Type B pancreatic cell (in vitro differentiated cells): ENCODE measurements around the gene CLTCL1. TPM values are rescaled to one million over a fixed set of nuclear protein-coding genes. Genes with fewer than 3 reads are reported as not detected.

Source experiments
- DNase-seq: peaks from one replicate; pipeline ENCODE4 v3.0.0; 2021; ENCODE audit warnings: mixed read lengths; ENCODE audit not compliant: unreplicated experiment; ENCODE audit errors: extremely low spot score
- H3K27ac Mint-ChIP-seq: 2 replicates; pipeline ENCODE4 v1.8.0; 2021; ENCODE audit warnings: mild to moderate bottlenecking, mixed read lengths
- H3K27me3 Mint-ChIP-seq: 2 replicates; pipeline ENCODE4 v1.8.0; 2021; ENCODE audit warnings: mixed read lengths
- H3K36me3 Mint-ChIP-seq: 2 replicates; pipeline ENCODE4 v1.8.0; 2021; ENCODE audit warnings: mixed read lengths
- H3K4me1 Mint-ChIP-seq: one replicate; pipeline ENCODE4 v1.8.0; 2021; ENCODE audit warnings: mixed read lengths; ENCODE audit not compliant: unreplicated experiment
- H3K4me3 Mint-ChIP-seq: 2 replicates; pipeline ENCODE4 v1.8.0; 2021; ENCODE audit warnings: mild to moderate bottlenecking, mixed read lengths
- H3K9me3 Mint-ChIP-seq: 2 replicates; pipeline ENCODE4 v1.8.0; 2021; ENCODE audit warnings: mixed read lengths
- CTCF ChIP-seq: fragments of 200-600 bp; sonication (generic); conservative IDR thresholded peaks from 2 replicates; pipeline ENCODE4 v1.5.0; 2021; ENCODE audit warnings: antibody characterized with exemption, mild to moderate bottlenecking
- total RNA-seq: library from RNA; stranded (reverse); gene quantifications from 2 replicates; pipeline ENCODE4 v1.2.1, GENCODE V29; 2021; ENCODE audit warnings: low replicate concordance

The CLTCL1 gene
- total RNA-seq, 1 donor from 2014 or later = 11.6 TPM

- no peaks in the 10 kb centered on the region for H3K27me3 Mint-ChIP-seq
- H3K36me3 Mint-ChIP-seq = peaks cover 3% of the 10 kb centered on the region
Measured at GRCh38 chr22:19225560-19225959, 66.0 kb downstream of the CLTCL1 start.

DNA sequence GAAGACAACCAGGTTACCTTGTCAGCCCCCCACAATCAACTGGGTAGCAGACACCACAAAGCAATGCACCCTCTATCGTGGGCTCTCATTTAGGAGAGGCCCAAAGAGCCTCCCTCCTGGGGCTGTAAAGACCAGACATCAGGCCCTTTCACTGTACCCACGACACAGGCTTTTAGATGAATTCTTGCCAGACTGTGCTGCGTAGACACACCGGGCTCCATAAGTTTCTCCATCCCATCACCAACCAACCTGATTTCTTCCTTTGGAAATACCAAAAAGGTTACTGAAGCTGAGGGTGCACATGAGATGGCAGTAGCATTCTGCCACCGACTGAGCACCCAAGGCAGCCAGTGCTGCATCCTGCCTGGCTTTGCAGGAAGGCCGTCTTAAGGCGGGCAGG is 66.5 kb downstream of the CLTCL1 start:
- peaks cover 3% of the 10 kb centered on the region for H3K36me3 Mint-ChIP-seq
- no peak overlapping the region for H3K4me3 Mint-ChIP-seq
- H3K27ac Mint-ChIP-seq = no peak overlapping the region
- no peaks in the 10 kb centered on the region for H3K27me3 Mint-ChIP-seq
- TF ChIP-seq CTCF = no peak
- H3K9me3 Mint-ChIP-seq = no peaks in the 10 kb centered on the region
- DNase-seq = no peak
- H3K4me1 Mint-ChIP-seq = no peaks in the 10 kb centered on the region

More at GRCh38 chr22:19225560-19225959, 66.0 kb downstream of the CLTCL1 start:
- Mint-ChIP-seq H3K4me3 (no peak overlapping the region), H3K4me1 (no peaks in the 10 kb centered on the region), H3K27ac (no peak overlapping the region), H3K9me3 (no peaks in the 10 kb centered on the region)
- no peak for TF ChIP-seq CTCF
- no peak for DNase-seq

- TF ChIP-seq CTCF = no peak
Measured at GRCh38 chr22:19224557-19224956, 67.0 kb downstream of the CLTCL1 start.

DNA sequence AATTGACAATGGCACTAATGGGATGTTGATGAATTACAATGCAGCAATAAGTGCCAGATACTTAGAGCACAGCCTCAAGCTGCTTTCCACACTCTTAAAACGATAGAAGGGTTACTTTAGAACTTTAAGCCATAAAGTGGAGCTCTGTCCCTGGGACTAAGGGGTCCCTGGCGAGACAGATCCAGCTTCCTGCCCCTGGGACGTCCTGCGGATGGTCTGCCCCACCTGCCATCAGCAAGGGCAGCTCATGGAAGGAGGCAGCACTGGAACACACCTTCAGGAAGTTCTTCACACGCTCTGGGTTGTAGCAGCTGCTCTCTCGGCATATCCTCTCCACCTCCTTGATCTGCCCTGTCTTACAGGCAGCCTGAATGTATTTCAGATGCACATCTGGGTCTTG is 67.9 kb downstream of the CLTCL1 start:
- Mint-ChIP-seq H3K36me3 (no peaks in the 10 kb centered on the region), H3K4me1 (no peaks in the 10 kb centered on the region), H3K9me3 (no peaks in the 10 kb centered on the region), H3K27me3 (no peaks in the 10 kb centered on the region), H3K27ac (no peak overlapping the region), H3K4me3 (no peak overlapping the region)
- TF ChIP-seq CTCF = no peak
- no peak for DNase-seq

More at GRCh38 chr22:19224557-19224956, 67.0 kb downstream of the CLTCL1 start:
- Mint-ChIP-seq H3K9me3 (no peaks in the 10 kb centered on the region), H3K27ac (no peak overlapping the region), H3K36me3 (peaks cover 3% of the 10 kb centered on the region), H3K4me3 (no peak overlapping the region), H3K4me1 (no peaks in the 10 kb centered on the region), H3K27me3 (no peaks in the 10 kb centered on the region)
- no peak for DNase-seq

- no peak for DNase-seq
- Mint-ChIP-seq H3K27me3 (no peaks in the 10 kb centered on the region), H3K4me1 (peaks cover under 1% of the 10 kb centered on the region), H3K36me3 (no peaks in the 10 kb centered on the region), H3K9me3 (no peaks in the 10 kb centered on the region), H3K4me3 (no peak overlapping the region), H3K27ac (no peak overlapping the region)
- TF ChIP-seq CTCF = no peak
Measured at GRCh38 chr22:19223110-19223509, 68.4 kb downstream of the CLTCL1 start.
